Left lung (tissue), 10 donors: ENCODE results near the gene ATAD5. TPM values are rescaled to one million over a fixed set of nuclear protein-coding genes. Genes with fewer than 3 reads are reported as not detected.
"Not testable (repeated sequence)": the region's sequence is repeated elsewhere in the genome, so short reads cannot be mapped to it uniquely, and the experiment has no call there.

Experiments used
- ATAC-seq: fragments of 200-7000 bp; cut with Tn5 transposase; one replicate; pipeline ENCODE4 v1.9.1; 2020; ENCODE audit warnings: moderate library complexity
- DNase-seq, 4 donors: peaks; one replicate each; pipeline ENCODE4 v3.0.0-alpha.2; 2013 to 2020
- H3K27ac ChIP-seq, 2 donors: fragments of 200-600 bp; sonication (generic) in 1 of 2; one replicate each; pipeline versions ENCODE4 v1.5.0 to v1.8.0; 2020 to 2021
- H3K27me3 ChIP-seq, 2 donors: fragments of 200-600 bp; sonication (generic) in 1 of 2; one replicate each; pipeline versions ENCODE4 v1.5.0 to v1.8.0; 2020 to 2021
- H3K36me3 ChIP-seq, 2 donors: fragments of 200-600 bp; sonication (generic) in 1 of 2; one replicate each; pipeline versions ENCODE4 v1.5.0 to v1.8.0; 2020 to 2021
- H3K4me1 ChIP-seq, 2 donors: fragments of 200-600 bp; one replicate each; pipeline ENCODE4 v1.8.0; 2021
- H3K4me3 ChIP-seq, 2 donors: fragments of 200-600 bp; sonication (generic) in 1 of 2; one replicate each; pipeline versions ENCODE4 v1.5.0 to v1.8.0; 2020 to 2021; ENCODE audit warnings: mild to moderate bottlenecking in 1 of 2
- H3K9me3 ChIP-seq, 2 donors: fragments of 200-600 bp; sonication (generic) in 1 of 2; one replicate each; pipeline versions ENCODE4 v1.5.0 to v1.8.0; 2020 to 2021
- intact Hi-C, 2 donors: fragments of 100-400 bp; cut with DNase I; formaldehyde crosslinking; loops; one replicate each; pipeline versions ENCODE4 v1.11.2 to v1.14.2; 2022
- polyA plus RNA-seq, 6 donors: library from polyadenylated mRNA; unstranded; fragments of 120-200 nt; gene quantifications; one replicate each; pipeline ENCODE4 v1.2.1, GENCODE V29; 2013; ENCODE audit not compliant: insufficient read length in 6 of 6
- total RNA-seq, 2 donors: library from RNA; stranded (reverse); fragmentation: NEBNext Ultra II Directional; extraction: Animal tissue kit (Norgen Biotek cat#: 25700); gene quantifications; one replicate each; pipeline ENCODE4 v1.2.1, GENCODE V29; 2021
- TF ChIP-seq, protein P1 (sequence below), 2 donors: fragments of 200-600 bp; sonication (generic) in 1 of 2; IDR thresholded peaks; one replicate each; pipeline versions ENCODE4 v1.5.0 to v1.8.0; 2021; ENCODE audit warnings: antibody characterized with exemption in 2 of 2
- donor health status: DM: no; HTN: yes; CAD: no.
- donor health status: DM: no; HTN: no; CAD: no.

ATAD5 gene
- total and polyA plus RNA-seq, 8 donors: 2.6 to 10.6 (median 8.6) TPM

DNA sequence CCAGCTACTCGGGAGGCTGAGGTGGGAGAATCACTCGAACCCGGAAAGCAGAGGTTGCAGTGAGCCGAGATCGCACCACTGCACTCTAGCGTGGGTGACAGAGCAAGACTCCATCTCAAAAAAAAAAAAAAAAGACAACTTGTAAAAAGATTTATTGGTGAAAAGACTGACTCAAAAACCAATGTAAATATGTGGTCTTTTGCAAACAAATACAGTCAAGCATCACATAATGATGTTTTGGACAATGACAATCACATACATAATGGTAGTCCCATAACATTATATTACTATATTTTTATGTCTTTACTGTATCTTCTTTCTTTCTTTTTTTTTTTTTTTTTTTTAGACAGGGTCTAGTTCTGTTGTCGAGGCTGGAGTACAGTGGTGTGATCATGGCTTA is 15.6 kb upstream of the ATAD5 start:
- intact Hi-C loops: no loop called here
- peaks cover 11 to 86% of the 10 kb centered on the region in 2 donors for H3K4me1 ChIP-seq
- DNase-seq (no peak), ATAC-seq (no peak)
- H3K27me3 ChIP-seq: no peaks in the 10 kb centered on the region
- TF ChIP-seq, protein P1, sequence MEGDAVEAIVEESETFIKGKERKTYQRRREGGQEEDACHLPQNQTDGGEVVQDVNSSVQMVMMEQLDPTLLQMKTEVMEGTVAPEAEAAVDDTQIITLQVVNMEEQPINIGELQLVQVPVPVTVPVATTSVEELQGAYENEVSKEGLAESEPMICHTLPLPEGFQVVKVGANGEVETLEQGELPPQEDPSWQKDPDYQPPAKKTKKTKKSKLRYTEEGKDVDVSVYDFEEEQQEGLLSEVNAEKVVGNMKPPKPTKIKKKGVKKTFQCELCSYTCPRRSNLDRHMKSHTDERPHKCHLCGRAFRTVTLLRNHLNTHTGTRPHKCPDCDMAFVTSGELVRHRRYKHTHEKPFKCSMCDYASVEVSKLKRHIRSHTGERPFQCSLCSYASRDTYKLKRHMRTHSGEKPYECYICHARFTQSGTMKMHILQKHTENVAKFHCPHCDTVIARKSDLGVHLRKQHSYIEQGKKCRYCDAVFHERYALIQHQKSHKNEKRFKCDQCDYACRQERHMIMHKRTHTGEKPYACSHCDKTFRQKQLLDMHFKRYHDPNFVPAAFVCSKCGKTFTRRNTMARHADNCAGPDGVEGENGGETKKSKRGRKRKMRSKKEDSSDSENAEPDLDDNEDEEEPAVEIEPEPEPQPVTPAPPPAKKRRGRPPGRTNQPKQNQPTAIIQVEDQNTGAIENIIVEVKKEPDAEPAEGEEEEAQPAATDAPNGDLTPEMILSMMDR (IDR thresholded peaks at IDR 0.05): no peak
- no peaks in the 10 kb centered on the region for H3K36me3 ChIP-seq
- no peak overlapping the region for H3K4me3 ChIP-seq
- H3K27ac ChIP-seq: no peak overlapping the region
- H3K9me3 ChIP-seq: no peaks in the 10 kb centered on the region

DNA sequence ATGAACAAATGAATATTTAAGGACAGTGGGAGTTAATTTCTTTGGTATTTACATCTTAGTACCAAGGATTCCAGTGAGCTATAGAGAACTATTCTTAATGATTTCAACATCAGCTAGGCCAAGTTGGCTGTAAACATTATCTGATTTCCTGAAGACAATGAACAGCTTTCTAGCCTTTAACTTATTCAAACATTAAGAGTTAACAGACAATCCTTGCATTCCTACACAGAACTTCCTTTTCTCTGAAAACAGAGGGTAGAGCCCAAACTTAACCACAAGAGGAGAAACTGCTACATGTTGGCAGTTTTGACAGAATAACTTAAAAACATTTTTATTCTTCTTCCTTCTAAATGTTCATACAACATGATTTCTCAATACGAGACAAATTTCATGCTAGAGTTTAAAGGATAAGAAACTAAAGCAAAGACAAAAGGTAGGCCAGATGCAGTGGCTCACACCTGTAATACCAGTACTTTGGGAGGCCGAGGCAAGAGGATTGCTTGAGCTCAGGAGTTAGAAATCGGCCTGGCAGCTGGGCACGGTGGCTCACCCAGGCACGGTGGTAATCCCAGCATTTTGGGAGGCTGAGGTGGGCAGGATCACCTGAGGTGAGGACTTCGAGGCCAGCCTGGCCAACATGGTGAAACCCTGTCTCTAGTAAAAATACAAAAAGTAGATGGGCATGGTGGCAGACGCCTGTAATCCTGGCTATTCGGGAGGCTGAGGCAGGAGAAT is 11.6 kb upstream of the ATAD5 start:
- Histone ChIP-seq H3K4me1 (peaks cover 10 to 79% of the 10 kb centered on the region in 2 donors), H3K9me3 (no peaks in the 10 kb centered on the region), H3K4me3 (no peak overlapping the region), H3K36me3 (no peaks in the 10 kb centered on the region), H3K27me3 (no peaks in the 10 kb centered on the region), H3K27ac (peak overlapping the region; percentile 14 to 91)
- DNase-seq: no peak
- ATAC-seq: no peak
- intact Hi-C loops: no loop called here
- TF ChIP-seq, protein P1 (IDR thresholded peaks at IDR 0.05): no peak

DNA sequence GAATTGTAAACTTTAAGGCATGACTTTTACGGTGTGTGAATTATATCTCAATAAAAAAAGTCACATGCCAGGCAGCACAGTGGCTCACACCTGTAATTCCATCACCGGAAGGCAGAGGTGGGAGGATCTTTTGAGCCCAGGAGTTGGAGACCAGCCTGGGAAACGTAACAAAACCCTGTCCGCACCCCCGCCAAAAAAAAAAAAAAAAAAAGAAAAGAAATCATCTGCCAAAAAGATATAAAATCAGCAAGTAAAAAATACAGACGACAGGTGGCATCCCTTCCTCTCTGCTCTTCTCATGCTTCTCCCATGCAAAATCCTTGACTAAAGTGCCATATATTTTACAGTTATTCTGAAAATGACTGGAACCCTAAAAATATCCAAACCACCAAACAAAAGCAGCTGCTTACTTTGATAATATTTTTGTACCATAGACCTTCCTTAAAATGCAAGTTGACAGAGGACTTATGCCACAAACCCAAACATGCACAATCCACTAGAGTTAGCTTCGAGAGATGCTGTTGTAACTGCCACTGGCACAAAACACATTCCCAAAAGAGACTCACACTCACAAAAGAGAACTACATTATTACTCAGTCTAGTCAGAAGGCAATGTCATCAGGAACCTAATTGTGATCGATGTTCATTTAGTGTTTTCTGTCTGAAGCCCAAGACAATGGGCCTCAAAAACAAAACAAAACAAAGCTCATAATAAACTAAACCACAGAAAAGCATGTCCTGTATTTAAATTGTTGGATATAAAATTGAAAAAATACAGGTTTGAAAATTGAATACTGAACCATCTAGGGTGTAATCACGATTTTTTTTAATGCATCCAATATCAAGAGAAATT is 9.7 kb upstream of the ATAD5 start:
- peak overlapping the region in 1 of 2 donors; percentile 86 for H3K4me3 ChIP-seq
- peak overlapping the region in 1 of 2 donors; percentile 91 for H3K27ac ChIP-seq
- no peak for DNase-seq
- H3K9me3 ChIP-seq: no peaks in the 10 kb centered on the region
- peaks cover 10 to 82% of the 10 kb centered on the region in 2 donors for H3K4me1 ChIP-seq
- intact Hi-C loops: no loop called here
- H3K36me3 ChIP-seq: no peaks in the 10 kb centered on the region
- no peaks in the 10 kb centered on the region for H3K27me3 ChIP-seq
- ATAC-seq: no peak
- TF ChIP-seq, protein P1 (IDR thresholded peaks at IDR 0.05): no peak

DNA sequence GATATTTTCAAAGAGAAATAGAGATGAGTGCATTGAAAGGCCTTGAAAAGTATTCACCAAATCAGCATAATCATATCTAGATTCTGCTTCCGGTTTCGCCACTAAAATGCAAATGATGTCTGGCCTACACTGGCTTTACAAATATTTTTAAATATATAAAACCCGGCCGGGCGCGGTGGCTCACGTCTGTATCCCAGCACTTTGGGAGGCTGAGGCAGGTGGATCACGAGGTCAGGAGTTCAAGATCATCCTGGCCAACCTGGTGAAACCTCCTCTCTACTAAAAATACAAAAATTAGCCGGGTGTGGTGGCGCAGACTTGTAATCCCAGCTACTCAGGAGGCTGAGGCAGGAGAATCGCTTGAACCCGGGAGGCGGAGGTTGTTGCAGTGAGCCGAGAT is 8.8 kb upstream of the ATAD5 start:
- H3K4me3 ChIP-seq: peak overlapping the region; percentile 80 to 86
- peaks cover 10 to 74% of the 10 kb centered on the region in 2 donors for H3K4me1 ChIP-seq
- intact Hi-C loops, ATAC-seq, DNase-seq, H3K27me3 ChIP-seq, H3K9me3 ChIP-seq, H3K36me3 ChIP-seq: not testable (repeated sequence)
- H3K27ac ChIP-seq: peak overlapping the region; percentile 84 to 91

DNA sequence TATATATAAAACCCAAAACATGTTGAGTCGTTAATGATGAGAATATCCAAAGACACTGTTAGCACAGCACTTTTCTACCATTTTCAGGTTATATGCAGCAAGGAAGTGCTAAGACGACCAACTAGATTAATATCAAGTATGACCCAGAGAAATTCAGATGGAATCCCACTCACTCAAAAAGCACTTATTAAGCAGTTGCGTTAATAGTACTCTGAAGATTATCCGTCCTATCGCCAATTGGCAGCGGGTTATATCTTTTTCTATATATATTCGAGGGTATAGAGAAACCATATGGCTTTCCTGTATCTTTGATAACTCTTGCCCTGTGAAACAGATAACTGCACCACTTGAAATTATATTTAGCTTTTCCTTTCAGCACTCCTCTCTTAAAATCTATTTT is 8.3 kb upstream of the ATAD5 start:
- H3K4me3 ChIP-seq: peak overlapping the region; percentile 80 to 86
- intact Hi-C loops: no loop called here

More for the DNA sequence above, 8.3 kb upstream of the ATAD5 start:
- Histone ChIP-seq H3K27ac (peak overlapping the region; percentile 84 to 91), H3K9me3 (no peaks in the 10 kb centered on the region), H3K4me1 (peaks cover 10 to 69% of the 10 kb centered on the region in 2 donors), H3K36me3 (no peaks in the 10 kb centered on the region), H3K27me3 (no peaks in the 10 kb centered on the region)
- ATAC-seq (no peak), DNase-seq (no peak)
- TF ChIP-seq, protein P1 (IDR thresholded peaks at IDR 0.05): no peak
